Loucy (cell line): Measurements from ENCODE around the gene TWF1.

Experiments
- H2AFZ ChIP-seq: fragments of 200-600 bp; sonication (generic); 2 replicates; pipeline ENCODE4 v1.6.0; 2016; ENCODE audit warnings: antibody characterized with exemption, mild to moderate bottlenecking, low read length, moderate library complexity
- H3F3A ChIP-seq: fragments of 200-600 bp; 2 replicates; pipeline ENCODE4 v1.6.0; 2016; ENCODE audit warnings: antibody characterized with exemption, low read depth, mild to moderate bottlenecking
- H3K27me3 ChIP-seq: fragments of 200-600 bp; sonication (generic); 2 replicates; pipeline ENCODE4 v1.6.1; 2014; ENCODE audit warnings: low read length, mild to moderate bottlenecking; ENCODE audit not compliant: insufficient read depth, poor library complexity, severe bottlenecking
- H3K36me3 ChIP-seq: fragments of 200-600 bp; sonication (generic); 2 replicates; pipeline ENCODE4 v1.6.1; 2016; ENCODE audit warnings: low read length; ENCODE audit not compliant: insufficient read depth
- H3K4me1 ChIP-seq: fragments of 200-600 bp; sonication (generic); 2 replicates; pipeline ENCODE4 v1.5.1; 2014; ENCODE audit warnings: low read length, mild to moderate bottlenecking; ENCODE audit not compliant: insufficient read depth, poor library complexity, severe bottlenecking
- H3K4me2 ChIP-seq: fragments of 200-600 bp; sonication (generic); 2 replicates; pipeline ENCODE4 v1.6.0; 2014; ENCODE audit warnings: antibody characterized with exemption, low read length, low read depth, mild to moderate bottlenecking; ENCODE audit not compliant: poor library complexity, severe bottlenecking
- H3K4me3 ChIP-seq: fragments of 200-600 bp; sonication (generic); 2 replicates; pipeline ENCODE4 v1.5.1; 2014; ENCODE audit warnings: low read length, mild to moderate bottlenecking, mixed read lengths; ENCODE audit not compliant: poor library complexity, severe bottlenecking
- H3K79me2 ChIP-seq: fragments of 200-600 bp; sonication (generic); 2 replicates; pipeline ENCODE4 v1.6.1; 2014; ENCODE audit warnings: low read length; ENCODE audit not compliant: insufficient read depth
- H3K9ac ChIP-seq: fragments of 200-600 bp; sonication (generic); 2 replicates; pipeline ENCODE4 v1.6.0; 2014; ENCODE audit warnings: mild to moderate bottlenecking, low read depth, low read length, moderate library complexity; ENCODE audit not compliant: poor library complexity, severe bottlenecking
- H3K9me2 ChIP-seq: fragments of 200-600 bp; sonication (generic); replicated peaks from 2 replicates; pipeline ENCODE4 v1.6.1; 2016; ENCODE audit warnings: low read depth, low read length, mixed read lengths
- H3K9me3 ChIP-seq: fragments of 200-600 bp; sonication (generic); 2 replicates; pipeline ENCODE4 v1.6.1; 2014; ENCODE audit warnings: mild to moderate bottlenecking, antibody characterized with exemption, low read length, low read depth; ENCODE audit not compliant: insufficient read depth
- H4K20me1 ChIP-seq: fragments of 200-600 bp; sonication (generic); 2 replicates; pipeline ENCODE4 v1.6.0; 2014; ENCODE audit warnings: antibody characterized with exemption, low read length, mild to moderate bottlenecking; ENCODE audit not compliant: insufficient read depth, poor library complexity, severe bottlenecking
- EZH2phosphoT487 ChIP-seq: fragments of 200-600 bp; IDR thresholded peaks from 2 replicates; pipeline ENCODE4 v1.6.1; 2018; ENCODE audit warnings: antibody characterized with exemption, mild to moderate bottlenecking, moderate library complexity, borderline replicate concordance
- TF ChIP-seq, protein P1 (sequence below): fragments of 200-600 bp; sonication (generic); conservative IDR thresholded peaks from 2 replicates; pipeline ENCODE4 v1.5.1; 2014; ENCODE audit warnings: mild to moderate bottlenecking, antibody characterized with exemption, low read length

Gene TWF1

DNA sequence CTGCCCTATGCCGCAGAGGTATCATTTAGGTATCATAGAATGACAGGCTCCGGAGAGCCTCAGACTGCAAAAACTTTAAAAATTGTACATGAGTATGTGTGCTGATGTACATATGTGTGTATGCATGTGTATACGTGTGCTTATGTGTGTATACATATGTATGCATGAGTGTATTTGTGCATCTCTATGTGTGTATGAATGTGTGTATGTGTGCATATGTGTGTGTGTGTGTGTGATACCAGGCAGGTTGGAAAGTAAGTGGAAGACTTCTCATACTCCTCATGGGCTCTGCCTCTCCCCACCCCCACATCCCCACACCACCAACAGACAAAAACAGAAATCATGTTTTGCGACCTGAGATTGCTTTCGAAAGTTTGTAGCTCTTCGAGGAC is 29.1 kb upstream of the TWF1 start:
- peak overlapping the region; percentile 80 for H3K9ac ChIP-seq
- H3K9me2 ChIP-seq, result no peaks in the 10 kb centered on the region
- peaks cover 44% of the 10 kb centered on the region for H3K4me1 ChIP-seq
- H3K79me2 ChIP-seq, result 0 out of 2 replicates have a peak, but pooled peaks cover 14% of the 10 kb centered on the region
- H3K27me3 ChIP-seq, result no peaks in the 10 kb centered on the region
- H3F3A ChIP-seq, result 0 out of 2 replicates have a peak, but pooled peaks cover 2% of the 10 kb centered on the region
- no peaks in the 10 kb centered on the region for H3K9me3 ChIP-seq
- no peaks in the 10 kb centered on the region for H3K36me3 ChIP-seq
- peaks cover 2% of the 10 kb centered on the region for H4K20me1 ChIP-seq
- peak overlapping the region; percentile 90 for H3K4me2 ChIP-seq
- no peak for TF ChIP-seq EZH2phosphoT487
- TF ChIP-seq, protein P1, sequence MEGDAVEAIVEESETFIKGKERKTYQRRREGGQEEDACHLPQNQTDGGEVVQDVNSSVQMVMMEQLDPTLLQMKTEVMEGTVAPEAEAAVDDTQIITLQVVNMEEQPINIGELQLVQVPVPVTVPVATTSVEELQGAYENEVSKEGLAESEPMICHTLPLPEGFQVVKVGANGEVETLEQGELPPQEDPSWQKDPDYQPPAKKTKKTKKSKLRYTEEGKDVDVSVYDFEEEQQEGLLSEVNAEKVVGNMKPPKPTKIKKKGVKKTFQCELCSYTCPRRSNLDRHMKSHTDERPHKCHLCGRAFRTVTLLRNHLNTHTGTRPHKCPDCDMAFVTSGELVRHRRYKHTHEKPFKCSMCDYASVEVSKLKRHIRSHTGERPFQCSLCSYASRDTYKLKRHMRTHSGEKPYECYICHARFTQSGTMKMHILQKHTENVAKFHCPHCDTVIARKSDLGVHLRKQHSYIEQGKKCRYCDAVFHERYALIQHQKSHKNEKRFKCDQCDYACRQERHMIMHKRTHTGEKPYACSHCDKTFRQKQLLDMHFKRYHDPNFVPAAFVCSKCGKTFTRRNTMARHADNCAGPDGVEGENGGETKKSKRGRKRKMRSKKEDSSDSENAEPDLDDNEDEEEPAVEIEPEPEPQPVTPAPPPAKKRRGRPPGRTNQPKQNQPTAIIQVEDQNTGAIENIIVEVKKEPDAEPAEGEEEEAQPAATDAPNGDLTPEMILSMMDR, result no peak
- peak overlapping the region; percentile 94 for H2AFZ ChIP-seq
- H3K4me3 ChIP-seq, result peak overlapping the region; percentile 84

DNA sequence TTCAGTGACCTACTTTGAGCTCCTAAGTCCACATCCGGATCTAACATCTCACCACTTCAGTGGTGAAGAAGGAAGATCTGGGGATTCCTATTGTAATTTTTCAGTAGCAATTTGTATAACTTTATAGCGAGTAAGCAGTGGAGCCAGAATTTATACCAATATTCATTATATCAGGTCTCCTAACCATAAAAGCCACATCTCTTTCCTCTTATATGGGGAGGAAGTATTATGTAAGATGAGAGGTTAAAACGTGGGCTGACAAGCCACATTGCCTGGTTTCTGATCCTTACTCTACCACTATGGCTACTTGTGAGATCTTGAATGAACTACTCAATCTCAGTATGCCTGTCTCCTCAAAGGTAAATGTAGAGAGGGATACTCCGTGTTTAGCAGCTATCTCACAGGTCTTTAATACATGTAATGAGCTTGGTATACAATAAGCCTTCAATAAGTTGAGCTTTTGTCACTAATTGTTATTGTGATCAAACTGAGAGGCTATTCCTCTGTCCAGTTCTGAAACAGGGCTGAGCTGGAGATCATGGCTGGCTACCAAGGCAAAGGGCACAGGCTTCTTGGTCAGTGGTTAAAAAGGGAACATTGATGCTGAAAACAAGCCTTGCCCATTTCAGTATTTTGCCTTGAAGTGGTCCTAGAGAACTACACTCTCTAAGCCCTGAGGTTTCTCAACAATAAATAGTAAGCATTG is 26.5 kb upstream of the TWF1 start:
- H3K4me1 ChIP-seq, result peaks cover 26% of the 10 kb centered on the region
- no peak overlapping the region for H2AFZ ChIP-seq
- H3K9me2 ChIP-seq, result no peaks in the 10 kb centered on the region
- no peaks in the 10 kb centered on the region for H3K9me3 ChIP-seq
- no peak overlapping the region for H3K9ac ChIP-seq
- H3K4me2 ChIP-seq, result peak overlapping the region; percentile 48
- no peaks in the 10 kb centered on the region for H3K36me3 ChIP-seq
- H3K4me3 ChIP-seq, result no peak overlapping the region
- H4K20me1 ChIP-seq, result peaks cover 2% of the 10 kb centered on the region
- TF ChIP-seq, protein P1, result no peak
- TF ChIP-seq EZH2phosphoT487, result no peak
- H3K79me2 ChIP-seq, result 0 out of 2 replicates have a peak, but pooled peaks cover 8% of the 10 kb centered on the region
- H3F3A ChIP-seq, result 0 out of 2 replicates have a peak, but pooled peaks cover 2% of the 10 kb centered on the region
- H3K27me3 ChIP-seq, result no peaks in the 10 kb centered on the region

DNA sequence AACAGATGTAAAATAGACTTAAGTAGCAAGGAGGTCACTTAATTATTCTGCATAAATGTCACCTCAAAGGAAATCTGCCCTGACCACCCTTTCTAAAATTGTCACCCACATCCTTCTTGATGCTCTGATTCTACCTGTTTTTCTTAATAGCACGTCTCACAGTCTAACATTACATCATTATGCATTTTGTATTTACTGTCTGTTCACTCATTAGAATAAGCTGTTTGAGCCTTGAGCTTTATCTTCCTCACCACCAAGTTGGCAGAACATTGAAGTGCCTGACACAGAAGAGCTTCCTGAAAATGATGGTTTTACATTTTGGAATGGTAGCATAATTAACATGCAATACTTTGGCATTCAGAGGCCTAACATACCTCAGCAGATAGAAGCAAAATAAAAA is 21.0 kb upstream of the TWF1 start:
- Histone ChIP-seq H3K79me2 (no peaks in the 10 kb centered on the region), H3K4me1 (peaks cover under 1% of the 10 kb centered on the region)

More for the DNA sequence above, 21.0 kb upstream of the TWF1 start:
- Histone ChIP-seq H3K27me3 (no peaks in the 10 kb centered on the region), H2AFZ (no peak overlapping the region), H3F3A (no peaks in the 10 kb centered on the region), H3K4me3 (no peak overlapping the region), H4K20me1 (no peaks in the 10 kb centered on the region), H3K9me3 (no peaks in the 10 kb centered on the region), H3K4me2 (no peak overlapping the region), H3K9me2 (no peaks in the 10 kb centered on the region), H3K36me3 (no peaks in the 10 kb centered on the region), H3K9ac (no peak overlapping the region)
- TF ChIP-seq, protein P1, result no peak
- TF ChIP-seq EZH2phosphoT487, result no peak
